ENCODE results near the gene ERBB2. TPM values are rescaled to one million over a fixed set of nuclear protein-coding genes. Genes with fewer than 3 reads are reported as not detected.

The ERBB2 gene
- total RNA-seq = 86.0 to 94.3 TPM (median 90.5 TPM) in 3 replicates
- long read RNA-seq, full-length matches to known transcripts = 82 of 155 reads
- long read RNA-seq, partial matches to known transcripts = 26 of 155 reads
- long read RNA-seq, other reads (novel, unspliced or antisense) = 47 of 155 reads

DNA sequence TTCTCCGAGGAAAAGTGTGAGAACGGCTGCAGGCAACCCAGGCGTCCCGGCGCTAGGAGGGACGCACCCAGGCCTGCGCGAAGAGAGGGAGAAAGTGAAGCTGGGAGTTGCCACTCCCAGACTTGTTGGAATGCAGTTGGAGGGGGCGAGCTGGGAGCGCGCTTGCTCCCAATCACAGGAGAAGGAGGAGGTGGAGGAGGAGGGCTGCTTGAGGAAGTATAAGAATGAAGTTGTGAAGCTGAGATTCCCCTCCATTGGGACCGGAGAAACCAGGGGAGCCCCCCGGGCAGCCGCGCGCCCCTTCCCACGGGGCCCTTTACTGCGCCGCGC is at the start of gene ERBB2:
ERBB2 (plus strand) TSS at position 247 of the 330 bp plus-strand sequence. CDS start 175 bp downstream, outside the sequence.
- Mint-ChIP-seq H3K27me3 (ENCODE audit: low read depth) (no peaks in the 10 kb centered on the region), H3K4me1 (ENCODE audit: low read depth) (peaks cover 46% of the 10 kb centered on the region), H3K9me3 (ENCODE audit: low read depth) (no peaks in the 10 kb centered on the region), H3K4me3 (ENCODE audit: unreplicated experiment) (peak within 1 kb of the TSS; percentile 88), H3K27ac (ENCODE audit: unreplicated experiment) (peak within 1 kb of the TSS; percentile 87), H3K36me3 (ENCODE audit: low read depth) (no peaks in the 10 kb centered on the region)
- TF ChIP-seq, protein P1, sequence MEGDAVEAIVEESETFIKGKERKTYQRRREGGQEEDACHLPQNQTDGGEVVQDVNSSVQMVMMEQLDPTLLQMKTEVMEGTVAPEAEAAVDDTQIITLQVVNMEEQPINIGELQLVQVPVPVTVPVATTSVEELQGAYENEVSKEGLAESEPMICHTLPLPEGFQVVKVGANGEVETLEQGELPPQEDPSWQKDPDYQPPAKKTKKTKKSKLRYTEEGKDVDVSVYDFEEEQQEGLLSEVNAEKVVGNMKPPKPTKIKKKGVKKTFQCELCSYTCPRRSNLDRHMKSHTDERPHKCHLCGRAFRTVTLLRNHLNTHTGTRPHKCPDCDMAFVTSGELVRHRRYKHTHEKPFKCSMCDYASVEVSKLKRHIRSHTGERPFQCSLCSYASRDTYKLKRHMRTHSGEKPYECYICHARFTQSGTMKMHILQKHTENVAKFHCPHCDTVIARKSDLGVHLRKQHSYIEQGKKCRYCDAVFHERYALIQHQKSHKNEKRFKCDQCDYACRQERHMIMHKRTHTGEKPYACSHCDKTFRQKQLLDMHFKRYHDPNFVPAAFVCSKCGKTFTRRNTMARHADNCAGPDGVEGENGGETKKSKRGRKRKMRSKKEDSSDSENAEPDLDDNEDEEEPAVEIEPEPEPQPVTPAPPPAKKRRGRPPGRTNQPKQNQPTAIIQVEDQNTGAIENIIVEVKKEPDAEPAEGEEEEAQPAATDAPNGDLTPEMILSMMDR (IDR thresholded peaks at IDR 0.05) = no peak
- no peak for DNase-seq (ENCODE audit: low spot score)

DNA sequence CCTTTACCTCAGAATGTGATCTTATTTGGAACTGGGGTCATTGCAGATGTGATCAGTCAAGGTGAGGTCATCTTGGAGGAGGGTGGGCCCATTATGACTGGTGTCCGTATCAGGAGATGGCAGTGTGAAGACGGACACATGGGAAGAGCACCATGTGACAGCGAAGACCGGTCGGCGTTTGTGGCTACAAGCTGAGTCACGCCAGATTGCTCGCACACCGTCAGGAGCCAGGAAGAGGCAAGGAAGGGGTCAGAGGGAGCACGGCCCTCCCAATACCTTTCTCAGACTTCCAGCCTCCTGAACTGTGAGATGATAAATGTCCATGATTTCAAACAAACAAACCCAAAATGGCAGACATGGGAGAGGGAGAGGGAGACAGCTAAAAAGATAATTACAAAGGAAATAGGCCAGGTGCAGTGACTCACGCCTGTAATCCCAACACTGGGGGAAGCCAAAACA is 49.7 kb upstream of the ERBB2 start:
- H3K27me3 Mint-ChIP-seq (ENCODE audit: low read depth) = no peaks in the 10 kb centered on the region
- DNase-seq (ENCODE audit: low spot score) = no peak
- H3K27ac Mint-ChIP-seq (ENCODE audit: unreplicated experiment) = no peak overlapping the region
- H3K9me3 Mint-ChIP-seq (ENCODE audit: low read depth) = no peaks in the 10 kb centered on the region
- peaks cover 11% of the 10 kb centered on the region for H3K4me1 Mint-ChIP-seq (ENCODE audit: low read depth)
- H3K36me3 Mint-ChIP-seq (ENCODE audit: low read depth) = no peaks in the 10 kb centered on the region
- TF ChIP-seq, protein P1 (IDR thresholded peaks at IDR 0.05) = no peak
- no peak overlapping the region for H3K4me3 Mint-ChIP-seq (ENCODE audit: unreplicated experiment)

DNA sequence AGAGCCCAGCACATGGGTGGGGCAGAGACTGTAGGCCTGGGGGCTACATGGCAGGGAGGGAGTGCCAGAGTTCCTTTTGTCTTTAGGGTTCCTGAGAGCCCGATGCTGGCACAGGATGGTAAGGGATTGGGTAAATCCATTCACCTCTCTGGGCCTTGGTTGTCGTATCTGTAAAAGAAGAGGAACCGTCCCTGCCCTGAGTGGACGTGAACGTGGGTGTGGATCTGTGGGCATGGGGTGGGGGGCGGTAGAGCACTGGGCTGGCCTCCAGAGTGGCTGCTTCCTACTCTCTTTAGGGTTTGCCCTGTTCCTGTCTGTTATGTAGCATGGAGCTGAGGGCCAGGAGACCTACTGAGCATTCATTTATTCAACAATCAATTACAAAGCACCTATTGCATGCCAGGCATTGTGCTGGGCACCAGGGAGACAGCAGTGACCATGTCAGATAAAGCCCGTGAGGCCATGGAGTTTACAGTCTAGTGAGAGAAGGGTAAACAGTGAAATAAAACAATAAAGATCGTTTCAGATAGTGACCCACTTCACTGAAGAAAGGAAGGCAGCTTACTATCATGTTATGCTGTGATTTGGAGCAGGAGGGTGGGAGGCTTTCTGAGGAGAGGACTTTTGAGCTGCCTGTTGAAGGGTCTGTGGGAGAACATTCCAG is 47.8 kb upstream of the ERBB2 start:
- DNase-seq (ENCODE audit: low spot score) = no peak
- Mint-ChIP-seq H3K27ac (ENCODE audit: unreplicated experiment) (no peak overlapping the region), H3K4me3 (ENCODE audit: unreplicated experiment) (no peak overlapping the region), H3K9me3 (ENCODE audit: low read depth) (no peaks in the 10 kb centered on the region), H3K27me3 (ENCODE audit: low read depth) (no peaks in the 10 kb centered on the region), H3K36me3 (ENCODE audit: low read depth) (no peaks in the 10 kb centered on the region), H3K4me1 (ENCODE audit: low read depth) (peaks cover 11% of the 10 kb centered on the region)
- TF ChIP-seq, protein P1 (IDR thresholded peaks at IDR 0.05) = no peak

DNA sequence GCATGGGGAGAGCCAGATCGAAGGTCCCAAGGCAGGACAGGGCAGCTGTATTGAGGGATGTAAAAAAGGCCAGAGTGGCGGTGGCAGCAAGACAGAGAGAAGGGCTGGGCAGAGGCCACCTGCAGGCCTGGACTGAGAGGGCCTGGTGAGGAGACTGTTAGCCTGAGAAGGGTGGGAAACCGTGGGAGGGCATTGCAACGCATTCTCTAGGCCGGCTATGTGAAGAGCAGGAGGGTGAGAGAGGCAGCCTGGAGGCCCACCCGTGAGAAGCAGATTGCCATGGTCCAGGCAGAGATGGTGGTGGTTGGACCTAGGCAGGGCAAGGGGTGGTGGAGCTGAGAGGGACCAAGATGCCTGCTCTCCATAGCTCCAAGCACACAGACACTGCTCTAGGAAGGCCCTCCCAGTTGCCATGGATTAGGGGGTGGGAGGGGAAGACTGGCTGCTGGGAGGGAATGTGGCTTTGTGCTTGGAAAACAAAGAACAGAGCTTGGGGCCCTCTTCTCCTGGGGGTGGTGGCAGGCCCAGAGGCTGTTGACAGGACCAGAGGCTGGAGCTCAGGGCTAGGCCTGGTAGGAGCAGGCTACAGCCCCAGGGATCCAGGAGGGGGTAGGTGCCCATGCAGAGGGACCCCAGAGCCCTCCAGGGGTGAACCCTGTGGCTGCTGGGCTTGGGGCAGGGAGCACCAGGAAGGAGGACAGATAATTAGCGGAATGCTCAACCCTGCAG is 47.1 kb upstream of the ERBB2 start:
- Mint-ChIP-seq H3K27me3 (ENCODE audit: low read depth) (no peaks in the 10 kb centered on the region), H3K27ac (ENCODE audit: unreplicated experiment) (no peak overlapping the region), H3K36me3 (ENCODE audit: low read depth) (no peaks in the 10 kb centered on the region), H3K4me3 (ENCODE audit: unreplicated experiment) (no peak overlapping the region), H3K9me3 (ENCODE audit: low read depth) (no peaks in the 10 kb centered on the region), H3K4me1 (ENCODE audit: low read depth) (peaks cover 11% of the 10 kb centered on the region)
- TF ChIP-seq, protein P1 (IDR thresholded peaks at IDR 0.05) = no peak
- DNase-seq (ENCODE audit: low spot score) = no peak

DNA sequence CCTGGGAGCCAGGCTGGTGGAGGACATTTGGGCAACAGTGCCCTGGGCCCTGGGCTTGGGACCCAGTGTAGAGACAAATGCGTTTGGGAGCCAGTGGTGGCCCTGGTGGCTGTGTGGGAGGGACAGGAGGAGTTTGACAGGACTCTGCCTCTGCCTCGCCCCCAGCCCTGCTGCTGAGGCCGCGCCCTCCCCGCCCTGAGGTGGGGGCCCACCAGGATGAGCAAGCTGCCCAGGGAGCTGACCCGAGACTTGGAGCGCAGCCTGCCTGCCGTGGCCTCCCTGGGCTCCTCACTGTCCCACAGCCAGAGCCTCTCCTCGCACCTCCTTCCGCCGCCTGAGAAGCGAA is 46.6 kb upstream of the ERBB2 start:
- DNase-seq (ENCODE audit: low spot score) = no peak
- H3K4me3 Mint-ChIP-seq (ENCODE audit: unreplicated experiment) = no peak overlapping the region
- H3K9me3 Mint-ChIP-seq (ENCODE audit: low read depth) = no peaks in the 10 kb centered on the region
- no peaks in the 10 kb centered on the region for H3K27me3 Mint-ChIP-seq (ENCODE audit: low read depth)
- no peaks in the 10 kb centered on the region for H3K36me3 Mint-ChIP-seq (ENCODE audit: low read depth)
- TF ChIP-seq, protein P1 (IDR thresholded peaks at IDR 0.05) = no peak
- H3K4me1 Mint-ChIP-seq (ENCODE audit: low read depth) = peaks cover 11% of the 10 kb centered on the region
- H3K27ac Mint-ChIP-seq (ENCODE audit: unreplicated experiment) = no peak overlapping the region
